ENCODE data around the gene FAM210A.

Gene FAM210A

DNA sequence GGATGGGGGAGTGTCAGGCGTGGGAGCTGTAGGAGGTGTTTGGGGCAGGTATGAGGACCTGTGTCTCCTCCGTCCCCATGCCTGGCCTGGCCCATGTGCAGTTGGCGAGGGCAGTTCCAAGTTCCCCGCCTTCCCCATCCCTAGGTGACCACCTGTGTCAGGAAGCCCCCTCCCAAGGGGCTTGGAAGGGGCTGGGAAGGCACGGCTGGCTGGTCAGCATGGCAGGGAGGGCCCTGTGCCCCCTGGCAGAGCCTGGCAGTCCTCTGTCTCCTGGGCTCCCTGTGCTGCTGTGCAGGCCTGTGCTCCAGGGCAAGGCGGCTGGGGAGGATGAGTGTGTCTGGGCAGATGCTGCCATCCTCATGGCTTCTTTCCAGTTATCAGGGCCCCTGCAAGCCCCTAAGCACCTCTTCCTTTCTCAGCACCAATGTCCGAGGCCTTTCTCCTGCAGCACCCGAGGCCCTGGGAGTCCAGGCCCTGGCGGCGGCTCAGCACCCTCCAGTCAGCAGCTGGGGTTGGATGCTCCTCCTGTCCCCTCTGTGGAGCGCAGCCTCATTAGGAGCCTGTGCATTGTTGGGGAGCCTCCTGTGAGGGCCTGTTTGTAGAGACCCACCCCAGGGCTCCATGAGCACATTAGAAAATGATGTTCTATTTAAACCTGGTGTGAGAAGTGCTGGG is 101.7 kb downstream of the FAM210A start:
- H3K4me3 ChIP-seq (ENCODE audit: control insufficient read depth, low read depth, low read length), result no peak overlapping the region
- no peak for DNase-seq (ENCODE audit: low read depth)
- no peak for TF ChIP-seq CTCF (conservative IDR thresholded peaks at IDR 0.05; ENCODE audit: control insufficient read depth, insufficient read depth, low read depth, low read length)

DNA sequence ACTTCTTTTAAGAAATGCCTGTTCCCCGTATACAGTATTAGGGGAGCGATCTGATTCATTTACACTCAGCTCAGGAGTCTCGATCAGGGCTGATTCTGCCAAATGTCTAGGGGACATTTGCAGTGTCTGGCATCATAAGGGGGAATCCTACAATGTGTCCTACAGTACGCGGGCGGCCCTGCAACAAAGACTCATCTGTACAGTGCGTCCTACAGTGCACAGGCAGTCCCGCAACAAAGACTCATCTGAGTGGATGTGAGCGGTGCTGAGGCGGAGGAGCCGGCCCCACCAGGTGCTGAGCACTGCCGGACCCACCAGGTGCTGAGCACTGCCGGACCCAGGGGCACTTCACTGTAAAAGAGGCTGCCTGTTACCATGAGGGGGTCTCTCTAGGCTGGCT is 102.5 kb downstream of the FAM210A start:
- H3K4me3 ChIP-seq (ENCODE audit: control insufficient read depth, low read depth, low read length), result no peak overlapping the region
- TF ChIP-seq CTCF (conservative IDR thresholded peaks at IDR 0.05; ENCODE audit: control insufficient read depth, insufficient read depth, low read depth, low read length), result no peak
- DNase-seq (ENCODE audit: low read depth), result no peak

- DNase-seq (ENCODE audit: low read depth), result no peak
- H3K4me3 ChIP-seq (ENCODE audit: control insufficient read depth, low read depth, low read length), result no peak overlapping the region
- TF ChIP-seq CTCF (conservative IDR thresholded peaks at IDR 0.05; ENCODE audit: control insufficient read depth, insufficient read depth, low read depth, low read length), result no peak
Observed at GRCh38 chr18:13623348-13623747, 103.0 kb downstream of the FAM210A start.

- no peak for TF ChIP-seq CTCF (conservative IDR thresholded peaks at IDR 0.05; ENCODE audit: control insufficient read depth, insufficient read depth, low read depth, low read length)
- no peak overlapping the region for H3K4me3 ChIP-seq (ENCODE audit: control insufficient read depth, low read depth, low read length)
- no peak for DNase-seq (ENCODE audit: low read depth)
Observed at GRCh38 chr18:13622751-13623150, 103.6 kb downstream of the FAM210A start.

DNA sequence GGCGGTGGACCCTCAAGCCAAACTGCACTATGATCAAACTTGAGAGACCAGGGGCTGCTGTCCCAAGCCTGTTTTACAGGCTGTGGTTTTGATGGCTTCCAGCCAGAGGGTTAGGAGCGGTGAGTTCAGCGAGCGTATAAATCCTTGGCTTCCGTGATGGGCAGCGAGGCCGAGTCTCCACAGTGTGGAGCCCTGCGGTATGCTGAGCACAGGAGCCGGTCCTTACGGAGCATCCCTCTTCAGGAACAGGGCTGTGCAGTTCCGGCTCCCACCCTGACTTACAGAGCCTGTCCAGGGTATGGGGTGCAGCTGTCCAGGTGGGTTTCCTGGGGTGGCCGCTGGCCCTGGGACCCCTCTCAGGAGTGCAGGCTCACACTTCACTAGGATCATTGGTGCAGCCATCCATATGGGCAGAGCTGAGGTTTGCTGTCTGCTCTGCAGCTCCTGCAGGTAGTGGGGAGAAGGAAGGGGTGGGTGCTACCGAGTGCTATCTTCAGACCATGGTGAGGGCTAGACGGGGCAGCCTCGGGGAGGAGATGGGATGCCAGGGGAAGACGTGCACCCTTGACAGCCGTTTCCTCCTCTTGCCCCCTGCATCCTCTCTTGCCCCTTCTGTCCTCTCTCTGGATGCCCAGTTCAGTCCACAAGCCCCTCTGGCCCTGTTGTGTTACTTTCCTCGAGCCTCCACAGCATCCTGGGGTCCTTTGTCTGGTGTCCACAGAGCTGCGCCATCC is 104.3 kb downstream of the FAM210A start:
- TF ChIP-seq CTCF (conservative IDR thresholded peaks at IDR 0.05; ENCODE audit: control insufficient read depth, insufficient read depth, low read depth, low read length), result no peak
- no peak for DNase-seq (ENCODE audit: low read depth)
- no peak overlapping the region for H3K4me3 ChIP-seq (ENCODE audit: control insufficient read depth, low read depth, low read length)

DNA sequence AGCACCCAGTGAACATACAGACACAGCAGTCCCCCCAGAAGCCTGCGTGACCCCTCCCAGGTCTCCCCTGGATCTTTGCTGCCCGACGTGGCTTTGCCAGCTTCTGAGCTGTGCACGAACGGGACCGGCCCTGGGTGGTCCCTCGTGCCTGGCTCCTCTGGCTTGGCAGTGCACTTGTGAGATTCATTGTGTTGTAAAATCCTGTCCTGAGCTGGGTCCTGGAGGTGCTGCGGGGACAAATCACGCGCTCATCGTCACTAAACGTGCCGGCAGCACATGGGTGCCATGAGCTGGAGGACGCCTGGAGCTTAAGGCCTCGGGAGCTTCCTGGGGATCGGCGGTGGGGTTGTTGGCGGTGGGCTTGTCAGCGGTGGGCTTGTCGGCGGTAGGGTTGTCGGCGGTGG is 104.9 kb downstream of the FAM210A start:
- TF ChIP-seq CTCF (conservative IDR thresholded peaks at IDR 0.05; ENCODE audit: control insufficient read depth, insufficient read depth, low read depth, low read length), result no peak
- no peak overlapping the region for H3K4me3 ChIP-seq (ENCODE audit: control insufficient read depth, low read depth, low read length)
- no peak for DNase-seq (ENCODE audit: low read depth)

All from fibroblast of mammary gland (primary cell).